ENCODE data around the gene SHANK3. TPM values are rescaled to one million over a fixed set of nuclear protein-coding genes. Genes with fewer than 3 reads are reported as not detected.
"Not testable (repeated sequence)": the region's sequence is repeated elsewhere in the genome, so short reads cannot be mapped to it uniquely, and the experiment has no call there.

Gene SHANK3
- total and polyA plus RNA-seq, 8 donors: 17.2 to 42.9 (median 23.5) TPM

- H3K27ac ChIP-seq: no peak overlapping the region
- H3K4me3 ChIP-seq: no peak overlapping the region
- H3K36me3 ChIP-seq: peaks cover 0 to 7% of the 10 kb centered on the region in 2 donors
- H3K4me1 ChIP-seq: peaks cover 0 to 26% of the 10 kb centered on the region in 2 donors
- intact Hi-C loops (cut with DNase I): no loop called here
- no peak for TF ChIP-seq CTCF (IDR thresholded peaks at IDR 0.05)
- H3K9me3 ChIP-seq: no peaks in the 10 kb centered on the region
- ATAC-seq: no peak
- no peak for DNase-seq
- H3K27me3 ChIP-seq: no peaks in the 10 kb centered on the region
Measured at GRCh38 chr22:50630376-50630775, 42.2 kb upstream of the SHANK3 start.

DNA sequence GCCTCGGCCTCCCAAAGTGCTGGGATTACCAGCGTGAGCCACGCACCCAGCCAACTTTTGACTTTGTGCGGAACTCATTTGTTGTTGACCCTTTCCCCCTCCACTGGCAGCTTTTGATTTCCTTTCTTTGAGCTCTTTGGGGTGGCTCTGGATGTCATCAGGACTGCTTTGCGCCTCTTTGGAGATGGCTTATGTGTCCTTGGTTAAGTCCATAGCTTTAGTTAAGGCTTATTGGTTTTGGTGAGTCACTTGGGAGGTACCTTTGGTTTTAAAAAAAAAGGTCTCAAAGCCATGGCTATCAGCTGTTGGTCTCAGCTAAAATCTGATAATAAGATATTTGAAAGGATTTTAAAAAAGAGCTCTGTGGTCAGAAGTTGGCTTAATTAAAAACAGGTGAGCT lies 39.5 kb upstream of the SHANK3 start:
- Histone ChIP-seq H3K4me3 (no peak overlapping the region), H3K9me3 (no peaks in the 10 kb centered on the region), H3K4me1 (peaks cover 0 to 8% of the 10 kb centered on the region in 2 donors), H3K36me3 (no peaks in the 10 kb centered on the region), H3K27ac (no peak overlapping the region), H3K27me3 (no peaks in the 10 kb centered on the region)
- ATAC-seq: no peak
- intact Hi-C loops (cut with DNase I): no loop called here
- no peak for TF ChIP-seq CTCF (IDR thresholded peaks at IDR 0.05)
- no peak for DNase-seq

- no peaks in the 10 kb centered on the region for H3K27me3 ChIP-seq
- peaks cover 0 to 3% of the 10 kb centered on the region in 2 donors for H3K4me1 ChIP-seq
- ATAC-seq (no peak), DNase-seq (no peak)
- H3K4me3 ChIP-seq: no peak overlapping the region
- H3K36me3 ChIP-seq: no peaks in the 10 kb centered on the region
- TF ChIP-seq CTCF (IDR thresholded peaks at IDR 0.05): no peak
- H3K9me3 ChIP-seq: no peaks in the 10 kb centered on the region
- no peak overlapping the region for H3K27ac ChIP-seq
- intact Hi-C loops (cut with DNase I): no loop called here
Measured at GRCh38 chr22:50633771-50634170, 38.9 kb upstream of the SHANK3 start.

- DNase-seq (peak in 1 of 4 donors; percentile 70), ATAC-seq (no peak)
- no peak overlapping the region for H3K27ac ChIP-seq
- no peak for TF ChIP-seq CTCF (IDR thresholded peaks at IDR 0.05)
- no peaks in the 10 kb centered on the region for H3K9me3 ChIP-seq
- no peaks in the 10 kb centered on the region for H3K36me3 ChIP-seq
- H3K27me3 ChIP-seq: no peaks in the 10 kb centered on the region
- H3K4me3 ChIP-seq: no peak overlapping the region
- intact Hi-C loops (cut with DNase I): no loop called here
- H3K4me1 ChIP-seq: peaks cover 0 to under 1% of the 10 kb centered on the region in 2 donors
Measured at GRCh38 chr22:50635591-50635990, 37.0 kb upstream of the SHANK3 start.

DNA sequence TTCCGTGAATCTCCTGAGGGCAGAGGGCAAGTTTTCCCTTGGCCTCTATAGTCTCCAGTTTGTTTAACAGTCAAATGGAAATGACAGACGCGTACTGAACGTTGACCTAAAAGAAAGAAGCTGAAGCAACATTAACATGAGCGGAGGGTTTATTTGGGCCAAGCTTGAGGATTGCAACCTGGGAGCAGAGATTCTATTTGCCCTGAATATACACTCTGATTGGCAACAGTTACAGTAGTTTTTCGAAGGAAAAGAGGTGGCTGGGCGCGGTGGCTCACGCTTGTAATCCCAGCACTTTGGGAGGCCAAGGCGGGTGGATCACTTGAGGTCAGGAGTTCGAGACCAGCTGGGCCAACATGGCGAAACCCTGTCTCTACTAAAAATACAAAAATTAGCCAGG lies 32.3 kb upstream of the SHANK3 start:
- H3K27ac ChIP-seq: peak overlapping the region in 1 of 2 donors; percentile 15

More for the DNA sequence above, 32.3 kb upstream of the SHANK3 start:
- peaks cover 5 to 21% of the 10 kb centered on the region in 2 donors for H3K4me1 ChIP-seq
- DNase-seq; H3K4me3 ChIP-seq; H3K9me3 ChIP-seq; H3K36me3 ChIP-seq; ATAC-seq; intact Hi-C loops (cut with DNase I): not testable (repeated sequence)
- peaks cover 0 to 12% of the 10 kb centered on the region in 2 donors for H3K27me3 ChIP-seq
